Stimulated activated CD4-positive, alpha-beta T cell treated with anti-CD3 and anti-CD28 coated beads, Interleukin-1b, Interleukin-23, amount 100 ng/mL, for 4 hours (primary cell): Measurements from ENCODE around the gene TRAIP.
"Not testable (repeated sequence)": the region's sequence is repeated elsewhere in the genome, so short reads cannot be mapped to it uniquely, and the experiment has no call there.

Experiments used
- DNase-seq, 2 donors: peaks; one replicate each; pipeline ENCODE4 v3.0.0-alpha.2; 2020; ENCODE audit warnings: low read depth in 2 of 2

TRAIP gene

GRCh38 chr3:49792371-49793150, 63.8 kb downstream of the TRAIP start:
- DNase-seq, result no peak

DNA sequence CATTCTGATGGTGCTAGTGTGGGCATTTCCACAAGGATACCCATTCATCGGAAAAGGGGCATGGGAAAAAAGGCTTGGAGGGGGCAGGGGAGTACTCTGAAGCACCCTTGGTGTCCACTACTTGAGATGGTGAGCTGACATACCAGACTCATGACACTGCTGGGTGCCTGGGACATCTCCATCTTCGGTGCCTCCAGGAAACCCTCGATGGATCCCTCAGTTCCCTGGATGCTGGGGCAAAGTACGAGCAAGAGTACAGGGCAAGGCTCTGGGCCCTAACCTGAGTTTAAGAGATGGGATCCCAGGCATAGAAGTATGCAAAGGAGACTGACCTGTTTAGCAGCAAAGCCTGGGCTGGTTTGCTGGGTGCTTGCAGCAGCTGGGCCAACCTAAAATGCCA, 64.8 kb downstream of the TRAIP start:
- no peak for DNase-seq

- DNase-seq, result no peak
Observed at GRCh38 chr3:49790626-49791411, 65.5 kb downstream of the TRAIP start.

DNA sequence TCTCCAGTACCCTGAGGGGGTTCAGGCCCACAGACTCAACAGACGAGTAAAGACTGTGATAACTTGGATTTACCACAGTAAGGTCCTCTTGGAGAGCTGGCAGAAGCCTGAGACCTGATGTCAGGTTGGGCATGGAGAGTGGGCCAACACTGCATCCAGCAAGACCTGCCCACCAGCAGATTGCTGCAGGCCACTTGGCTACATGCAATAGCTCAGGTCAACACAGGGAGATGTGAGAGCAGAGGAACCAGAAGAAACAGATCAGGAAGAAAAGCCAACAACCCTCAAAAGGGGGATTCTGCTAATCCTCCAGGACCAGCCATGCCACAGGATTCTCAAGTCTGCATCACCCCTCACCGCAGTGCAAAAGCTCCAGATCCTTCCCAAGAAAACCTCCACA, 68.3 kb downstream of the TRAIP start:
- DNase-seq, result no peak

DNA sequence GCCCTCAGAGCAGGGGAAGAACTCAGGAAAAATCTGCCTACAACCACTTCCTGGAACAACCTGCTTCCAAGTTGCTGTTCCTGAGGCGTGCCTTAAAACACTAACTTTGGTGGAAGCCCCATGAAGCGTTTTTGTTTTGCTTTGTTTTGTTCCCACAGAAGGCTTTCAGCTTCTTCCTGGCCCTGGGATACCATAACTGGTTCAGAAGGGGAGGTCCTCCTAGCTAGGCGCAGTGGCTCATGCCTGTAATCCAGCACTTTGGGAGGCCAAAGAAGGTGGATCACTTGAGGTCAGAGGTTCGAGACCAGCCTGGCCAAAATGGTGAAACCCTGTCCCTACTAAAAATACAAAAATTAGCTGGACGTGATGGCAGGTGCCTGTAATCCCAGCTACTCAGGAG, 68.8 kb downstream of the TRAIP start:
- DNase-seq, result no peak

GRCh38 chr3:49787182-49787464, 69.2 kb downstream of the TRAIP start:
- no peak for DNase-seq

GRCh38 chr3:49786357-49787181, 69.8 kb downstream of the TRAIP start, which contains the start of gene IP6K1:
Gene IP6K1 (minus strand): TSS chr3:49786542. CDS start chr3:49748040, 38,502 bp downstream.
- peak; percentile 97 to 98 for DNase-seq

DNA sequence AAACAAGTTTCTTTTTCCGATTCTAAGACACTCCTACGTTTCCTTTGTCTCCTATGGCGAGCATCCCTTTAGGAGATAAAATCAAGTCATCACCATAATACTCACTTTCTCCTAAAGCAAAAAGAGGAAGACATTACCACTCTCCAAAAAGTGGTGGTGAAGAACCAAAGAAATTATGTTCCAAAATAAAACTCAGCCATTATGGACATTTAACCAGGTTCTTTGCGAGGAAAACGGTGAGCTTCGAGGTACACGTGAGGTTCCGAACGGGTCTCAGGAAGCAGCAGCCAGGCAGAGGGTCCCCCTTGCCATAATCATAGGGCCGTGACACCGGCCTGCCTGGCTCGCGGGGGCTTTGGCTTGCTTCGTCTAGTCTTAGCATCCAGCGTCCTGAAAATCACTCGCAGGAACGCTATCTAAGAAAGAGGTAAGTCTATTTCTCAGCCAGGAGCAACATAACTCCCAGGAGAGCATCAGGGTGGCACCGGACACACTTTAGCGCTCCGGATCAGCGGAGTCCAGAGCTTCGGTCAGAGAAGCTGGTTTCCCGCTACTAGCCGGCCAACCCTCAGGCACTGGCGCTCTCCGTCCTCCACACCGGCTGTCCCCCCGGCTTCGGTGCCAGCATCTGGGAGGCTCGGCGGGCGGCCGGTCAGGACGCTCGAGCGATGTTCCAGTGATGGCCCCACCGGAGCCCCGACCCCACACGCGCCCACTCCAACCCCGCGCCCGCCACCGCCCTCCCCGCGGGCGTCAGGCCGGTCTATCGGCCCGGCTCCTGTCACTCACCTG, 70.6 kb downstream of the TRAIP start:
- no peak for DNase-seq

DNA sequence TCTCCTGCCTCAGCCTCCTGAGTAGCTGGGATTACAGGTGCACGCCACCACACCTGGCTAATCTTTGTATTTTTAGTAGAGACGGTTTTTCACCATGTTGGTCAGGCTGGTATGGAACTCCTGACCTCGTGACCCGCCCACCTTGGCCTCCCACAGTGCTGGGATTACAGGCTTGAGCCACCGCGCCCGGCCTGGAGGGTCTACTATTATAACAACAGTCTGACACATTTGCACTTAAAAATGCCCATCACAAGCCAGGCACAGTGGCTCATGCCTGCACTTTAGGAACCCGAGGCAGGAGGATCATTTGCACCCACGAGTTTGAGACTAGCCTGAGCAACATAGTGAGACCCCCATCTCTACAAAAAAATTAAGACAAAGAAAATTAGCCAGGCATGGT, 74.1 kb downstream of the TRAIP start:
- DNase-seq, result not testable (repeated sequence)

GRCh38 chr3:49781415-49782199, 74.8 kb downstream of the TRAIP start:
- no peak for DNase-seq

- DNase-seq, result not testable (repeated sequence)
Observed at GRCh38 chr3:49780975-49781365, 75.4 kb downstream of the TRAIP start.

- DNase-seq, result no peak
Observed at GRCh38 chr3:49780080-49780974, 76.0 kb downstream of the TRAIP start.

- no peak for DNase-seq
Observed at GRCh38 chr3:49779358-49780079, 76.8 kb downstream of the TRAIP start.
